Measurements from ENCODE around the gene CHTOP. TPM values are rescaled to one million over a fixed set of nuclear protein-coding genes. Genes with fewer than 3 reads are reported as not detected.

CHTOP gene
- total and polyA plus RNA-seq, 4 experiments from 2014 or later, result 42.2 to 149 (median 110) TPM

GRCh38 chr1:153608742-153609584 is 24.9 kb upstream of the CHTOP start:
- H3K9me3 ChIP-seq (ENCODE audit: control insufficient read depth in 1 of 2, low read length in 2 of 2), result no peaks in the 10 kb centered on the region
- CTCF ChIA-PET (ENCODE audit: partially characterized antibody), result interaction anchor here (1.2 kb wide), 1 partner anchor 9 kb away, joined by 3 read pairs; no protein-coding TSS in a partner anchor

GRCh38 chr1:153609585-153609907 is 24.3 kb upstream of the CHTOP start:
- peaks cover 0 to 1% (median 0%) of the 10 kb centered on the region in 4 donors for H3K4me1 Mint-ChIP-seq
- CTCF ChIA-PET (ENCODE audit: partially characterized antibody), result interaction anchor here (1.2 kb wide), 1 partner anchor 8 kb away, joined by 3 read pairs; no protein-coding TSS in a partner anchor
- peaks cover 0 to 1% of the 10 kb centered on the region in 2 donors for H3K27me3 Mint-ChIP-seq
- Histone ChIP-seq H3K4me3 (ENCODE audit: low read length in 2 of 2) (no peak overlapping the region), H3K9me3 (ENCODE audit: control insufficient read depth in 1 of 2, low read length in 2 of 2) (no peaks in the 10 kb centered on the region), H3K36me3 (ENCODE audit: insufficient read depth, low read length) (no peaks in the 10 kb centered on the region), H3K27me3 (ENCODE audit: insufficient read depth, low read length) (no peaks in the 10 kb centered on the region), H3K4me1 (ENCODE audit: insufficient read depth, low read length) (no peaks in the 10 kb centered on the region), H3K27ac (ENCODE audit: low read depth, low read length) (no peak overlapping the region)
- H3K4me3 Mint-ChIP-seq, result no peak overlapping the region
- intact Hi-C loops (cut with micrococcal nuclease), result no loop called here
- POLR2A ChIA-PET (ENCODE audit: partially characterized antibody), result no interaction called here
- H3K36me3 Mint-ChIP-seq, result no peaks in the 10 kb centered on the region
- no peak overlapping the region for H3K27ac Mint-ChIP-seq
- peaks cover 0 to 1% (median 0%) of the 10 kb centered on the region in 8 donors for H3K9me3 Mint-ChIP-seq
- no peak for DNase-seq

More at GRCh38 chr1:153608742-153609584, 24.9 kb upstream of the CHTOP start:
- no peak for DNase-seq
- H3K36me3 Mint-ChIP-seq, result no peaks in the 10 kb centered on the region
- H3K4me3 Mint-ChIP-seq, result no peak overlapping the region
- no peaks in the 10 kb centered on the region for H3K27me3 Mint-ChIP-seq
- POLR2A ChIA-PET (ENCODE audit: partially characterized antibody), result no interaction called here
- Histone ChIP-seq H3K27me3 (ENCODE audit: insufficient read depth, low read length) (no peaks in the 10 kb centered on the region), H3K36me3 (ENCODE audit: insufficient read depth, low read length) (no peaks in the 10 kb centered on the region), H3K27ac (ENCODE audit: low read depth, low read length) (no peak overlapping the region), H3K4me1 (ENCODE audit: insufficient read depth, low read length) (no peaks in the 10 kb centered on the region), H3K4me3 (ENCODE audit: low read length in 2 of 2) (no peak overlapping the region)
- H3K4me1 Mint-ChIP-seq, result peaks cover 0 to 1% (median 0%) of the 10 kb centered on the region in 4 donors
- H3K27ac Mint-ChIP-seq, result peak overlapping the region in 2 of 7 donors; percentile 45 to 80
- intact Hi-C loops (cut with micrococcal nuclease), result no loop called here
- peaks cover 0 to 1% (median 0%) of the 10 kb centered on the region in 8 donors for H3K9me3 Mint-ChIP-seq

DNA sequence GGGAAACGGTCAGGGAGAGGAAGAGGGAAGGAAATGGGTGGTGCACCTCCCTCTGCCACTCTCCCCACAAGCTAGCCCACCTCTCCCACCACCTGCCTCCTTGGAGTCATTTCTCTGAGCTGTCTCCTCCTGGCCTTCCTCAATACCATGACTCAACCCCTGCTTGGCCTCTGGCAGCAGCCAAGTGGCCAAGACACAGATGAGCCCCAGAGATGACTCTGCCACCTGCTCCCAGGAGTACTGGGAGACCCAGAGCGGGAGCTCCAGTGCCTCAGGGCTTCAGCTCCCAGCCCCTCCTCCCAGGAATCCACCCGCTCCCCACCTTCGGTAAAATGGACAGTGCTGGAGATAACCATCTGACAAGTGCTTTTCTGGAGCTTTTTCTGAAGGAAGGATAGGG is 23.5 kb upstream of the CHTOP start:
- Histone ChIP-seq H3K4me3 (ENCODE audit: low read length in 2 of 2) (no peak overlapping the region), H3K27me3 (ENCODE audit: insufficient read depth, low read length) (no peaks in the 10 kb centered on the region), H3K27ac (ENCODE audit: low read depth, low read length) (no peak overlapping the region), H3K9me3 (ENCODE audit: control insufficient read depth in 1 of 2, low read length in 2 of 2) (no peaks in the 10 kb centered on the region), H3K36me3 (ENCODE audit: insufficient read depth, low read length) (no peaks in the 10 kb centered on the region), H3K4me1 (ENCODE audit: insufficient read depth, low read length) (no peaks in the 10 kb centered on the region)
- Mint-ChIP-seq H3K27me3 (peaks cover 0 to 1% of the 10 kb centered on the region in 2 donors), H3K4me1 (peaks cover 0 to 1% (median 0%) of the 10 kb centered on the region in 4 donors), H3K9me3 (peaks cover 0 to 1% (median 0%) of the 10 kb centered on the region in 8 donors), H3K4me3 (no peak overlapping the region), H3K36me3 (no peaks in the 10 kb centered on the region), H3K27ac (no peak overlapping the region)
- ChIA-PET CTCF (ENCODE audit: partially characterized antibody) (no interaction called here), POLR2A (ENCODE audit: partially characterized antibody) (no interaction called here)
- intact Hi-C loops (cut with micrococcal nuclease), result no loop called here
- DNase-seq, result no peak

- Histone ChIP-seq H3K27me3 (ENCODE audit: insufficient read depth, low read length) (no peaks in the 10 kb centered on the region), H3K4me3 (ENCODE audit: low read length in 2 of 2) (no peak overlapping the region), H3K4me1 (ENCODE audit: insufficient read depth, low read length) (no peaks in the 10 kb centered on the region), H3K27ac (ENCODE audit: low read depth, low read length) (no peak overlapping the region), H3K36me3 (ENCODE audit: insufficient read depth, low read length) (no peaks in the 10 kb centered on the region), H3K9me3 (ENCODE audit: control insufficient read depth in 1 of 2, low read length in 2 of 2) (no peaks in the 10 kb centered on the region)
- H3K27me3 Mint-ChIP-seq, result peaks cover 0 to 1% of the 10 kb centered on the region in 2 donors
- H3K4me1 Mint-ChIP-seq, result peaks cover 0 to 1% (median 0%) of the 10 kb centered on the region in 4 donors
- ChIA-PET CTCF (ENCODE audit: partially characterized antibody) (no interaction called here), POLR2A (ENCODE audit: partially characterized antibody) (no interaction called here)
- no peak overlapping the region for H3K27ac Mint-ChIP-seq
- peaks cover 0 to 1% (median 0%) of the 10 kb centered on the region in 8 donors for H3K9me3 Mint-ChIP-seq
- intact Hi-C loops (cut with micrococcal nuclease), result no loop called here
- H3K36me3 Mint-ChIP-seq, result no peaks in the 10 kb centered on the region
- H3K4me3 Mint-ChIP-seq, result no peak overlapping the region
- no peak for DNase-seq
These were observed 23.0 kb upstream of the CHTOP start for GRCh38 chr1:153610811-153611301.

DNA sequence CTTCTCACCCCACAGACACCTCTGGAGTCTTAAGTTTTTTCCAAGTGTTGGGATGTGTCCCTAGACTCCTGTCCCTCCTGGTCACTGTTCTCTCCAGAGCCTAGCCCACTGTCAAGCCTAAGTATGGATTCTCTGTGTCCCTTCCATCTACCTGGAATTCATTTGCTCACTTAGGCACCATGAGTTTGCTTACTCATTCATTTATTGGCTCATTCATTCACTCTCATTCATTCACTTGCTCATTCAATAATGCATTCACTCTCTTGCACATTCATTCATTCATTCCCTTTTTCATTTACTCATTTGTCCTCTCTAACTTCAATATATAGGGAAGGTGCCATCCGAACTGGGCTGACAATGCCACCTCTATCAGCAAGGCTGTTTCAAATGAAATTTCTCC is 22.5 kb upstream of the CHTOP start:
- ChIA-PET POLR2A (ENCODE audit: partially characterized antibody) (no interaction called here), CTCF (ENCODE audit: partially characterized antibody) (interaction anchor here (1.9 kb wide), 1 partner anchor 116 kb away, joined by 5 read pairs; no protein-coding TSS in a partner anchor)
- Mint-ChIP-seq H3K4me1 (peaks cover 0 to 1% (median 0%) of the 10 kb centered on the region in 4 donors), H3K9me3 (peaks cover 0 to 1% (median 0%) of the 10 kb centered on the region in 8 donors), H3K4me3 (no peak overlapping the region), H3K36me3 (no peaks in the 10 kb centered on the region), H3K27ac (peak overlapping the region in 1 of 7 donors; percentile 57), H3K27me3 (peaks cover 0 to 1% of the 10 kb centered on the region in 2 donors)
- Histone ChIP-seq H3K36me3 (ENCODE audit: insufficient read depth, low read length) (no peaks in the 10 kb centered on the region), H3K4me3 (ENCODE audit: low read length in 2 of 2) (no peak overlapping the region), H3K4me1 (ENCODE audit: insufficient read depth, low read length) (no peaks in the 10 kb centered on the region), H3K27me3 (ENCODE audit: insufficient read depth, low read length) (no peaks in the 10 kb centered on the region), H3K27ac (ENCODE audit: low read depth, low read length) (no peak overlapping the region), H3K9me3 (ENCODE audit: control insufficient read depth in 1 of 2, low read length in 2 of 2) (no peaks in the 10 kb centered on the region)
- no peak for DNase-seq
- intact Hi-C loops (cut with micrococcal nuclease), result no loop called here

GRCh38 chr1:153612111-153612754 is 21.6 kb upstream of the CHTOP start:
- H3K4me1 ChIP-seq (ENCODE audit: insufficient read depth, low read length), result no peaks in the 10 kb centered on the region
- no peak for DNase-seq
- H3K27ac ChIP-seq (ENCODE audit: low read depth, low read length), result no peak overlapping the region
- Mint-ChIP-seq H3K27ac (no peak overlapping the region), H3K36me3 (no peaks in the 10 kb centered on the region), H3K27me3 (peaks cover 0 to 1% of the 10 kb centered on the region in 2 donors), H3K9me3 (peaks cover 0 to 1% (median 0%) of the 10 kb centered on the region in 8 donors), H3K4me3 (no peak overlapping the region), H3K4me1 (peaks cover 0 to 1% (median 0%) of the 10 kb centered on the region in 4 donors)
- no peak overlapping the region for H3K4me3 ChIP-seq (ENCODE audit: low read length in 2 of 2)
- no peaks in the 10 kb centered on the region for H3K27me3 ChIP-seq (ENCODE audit: insufficient read depth, low read length)
- intact Hi-C loops (cut with micrococcal nuclease), result no loop called here
- no peaks in the 10 kb centered on the region for H3K9me3 ChIP-seq (ENCODE audit: control insufficient read depth in 1 of 2, low read length in 2 of 2)
- ChIA-PET CTCF (ENCODE audit: partially characterized antibody) (interaction anchor here (1.2 to 1.9 kb wide), 2 partner anchors 101 to 117 kb away, joined by 4 to 5 read pairs; no protein-coding TSS in a partner anchor), POLR2A (ENCODE audit: partially characterized antibody) (no interaction called here)
- no peaks in the 10 kb centered on the region for H3K36me3 ChIP-seq (ENCODE audit: insufficient read depth, low read length)

GRCh38 chr1:153612755-153613331 is 21.0 kb upstream of the CHTOP start, which contains the start of gene S100A16:
TSS of gene S100A16 (minus strand) at chr1:153613137. CDS start at chr1:153608151, 4,986 bp downstream.
- Histone ChIP-seq H3K36me3 (ENCODE audit: insufficient read depth, low read length) (no peaks in the 10 kb centered on the region), H3K4me3 (ENCODE audit: low read length in 2 of 2) (no peak within 1 kb of the TSS), H3K9me3 (ENCODE audit: control insufficient read depth in 1 of 2, low read length in 2 of 2) (no peaks in the 10 kb centered on the region), H3K4me1 (ENCODE audit: insufficient read depth, low read length) (no peaks in the 10 kb centered on the region), H3K27me3 (ENCODE audit: insufficient read depth, low read length) (no peaks in the 10 kb centered on the region), H3K27ac (ENCODE audit: low read depth, low read length) (no peak within 1 kb of the TSS)
- peaks cover 0 to 1% (median 0%) of the 10 kb centered on the region in 8 donors for H3K9me3 Mint-ChIP-seq
- no peak within 1 kb of the TSS for H3K27ac Mint-ChIP-seq
- POLR2A ChIA-PET (ENCODE audit: partially characterized antibody), result no interaction called here
- no peaks in the 10 kb centered on the region for H3K36me3 Mint-ChIP-seq
- CTCF ChIA-PET (ENCODE audit: partially characterized antibody), result interaction anchor here (1.2 to 1.9 kb wide), 2 partner anchors 102 to 118 kb away, joined by 4 to 5 read pairs; no protein-coding TSS in a partner anchor
- peaks cover 0 to 3% (median under 1%) of the 10 kb centered on the region in 4 donors for H3K4me1 Mint-ChIP-seq
- peaks cover 0 to 1% of the 10 kb centered on the region in 2 donors for H3K27me3 Mint-ChIP-seq
- H3K4me3 Mint-ChIP-seq, result no peak within 1 kb of the TSS
- intact Hi-C loops (cut with micrococcal nuclease), result no loop called here
- DNase-seq, result no peak

Data from CD4-positive, alpha-beta memory T cell (primary cell).